ENCODE results near the gene SLC16A3.

Gene SLC16A3

DNA sequence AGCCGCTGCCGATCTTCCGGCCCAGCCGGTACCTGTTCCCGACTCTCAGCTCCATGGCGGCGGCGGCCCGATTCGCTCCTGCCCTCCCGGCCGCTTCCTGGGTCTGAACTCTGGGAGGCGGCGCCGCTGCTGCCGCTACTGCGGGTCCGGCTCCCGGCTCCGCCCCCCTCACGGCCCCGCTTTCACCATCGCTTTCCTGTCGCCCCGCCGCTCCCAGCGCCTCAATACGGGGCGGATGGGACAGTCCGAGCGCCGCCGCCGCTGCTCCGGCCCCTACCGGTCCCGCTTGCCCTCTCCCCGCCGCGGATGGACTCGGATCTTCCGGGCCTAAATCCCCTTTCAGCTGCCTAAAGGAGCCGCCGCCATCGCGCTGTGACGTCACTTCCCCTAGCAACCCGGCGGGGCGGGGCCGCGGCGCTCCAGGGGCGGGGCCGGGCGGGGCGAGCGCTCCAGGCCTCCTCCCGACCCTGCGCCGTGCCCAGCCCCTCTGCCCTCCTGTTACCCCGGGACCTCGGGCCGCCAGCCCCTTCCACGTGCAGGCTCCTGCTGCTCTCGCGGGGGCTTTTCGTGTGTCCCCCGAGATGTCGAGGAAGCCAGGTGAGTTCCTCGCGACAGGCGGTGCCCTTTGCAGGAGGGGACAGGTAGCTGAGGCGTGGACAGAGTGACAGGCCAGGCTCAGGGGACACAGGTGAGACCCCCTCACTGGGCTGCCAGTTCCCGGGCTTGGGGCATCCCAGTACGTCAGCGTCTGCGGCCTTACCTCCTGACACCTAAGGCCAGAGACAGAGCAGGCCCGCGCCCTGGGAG is 44.7 kb downstream of the SLC16A3 start, which contains the start of gene CSNK1D (continued):
- TF ChIP-seq, protein P1, sequence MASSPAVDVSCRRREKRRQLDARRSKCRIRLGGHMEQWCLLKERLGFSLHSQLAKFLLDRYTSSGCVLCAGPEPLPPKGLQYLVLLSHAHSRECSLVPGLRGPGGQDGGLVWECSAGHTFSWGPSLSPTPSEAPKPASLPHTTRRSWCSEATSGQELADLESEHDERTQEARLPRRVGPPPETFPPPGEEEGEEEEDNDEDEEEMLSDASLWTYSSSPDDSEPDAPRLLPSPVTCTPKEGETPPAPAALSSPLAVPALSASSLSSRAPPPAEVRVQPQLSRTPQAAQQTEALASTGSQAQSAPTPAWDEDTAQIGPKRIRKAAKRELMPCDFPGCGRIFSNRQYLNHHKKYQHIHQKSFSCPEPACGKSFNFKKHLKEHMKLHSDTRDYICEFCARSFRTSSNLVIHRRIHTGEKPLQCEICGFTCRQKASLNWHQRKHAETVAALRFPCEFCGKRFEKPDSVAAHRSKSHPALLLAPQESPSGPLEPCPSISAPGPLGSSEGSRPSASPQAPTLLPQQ (tag by site-specific recombination; IDR thresholded peaks at IDR 0.05): peak; percentile 80
- peak; percentile 81; the same call in 1 of the 2 replicates for TF ChIP-seq ZNF610 (tag by site-specific recombination; IDR thresholded peaks at IDR 0.05; ENCODE audit: borderline replicate concordance)
- no peak for TF ChIP-seq ZNF211 (tag by site-specific recombination; IDR thresholded peaks at IDR 0.05; ENCODE audit: low read depth)
- no peak for TF ChIP-seq ZSCAN16 (tag by site-specific recombination; IDR thresholded peaks at IDR 0.05)
- TF ChIP-seq, protein P2, sequence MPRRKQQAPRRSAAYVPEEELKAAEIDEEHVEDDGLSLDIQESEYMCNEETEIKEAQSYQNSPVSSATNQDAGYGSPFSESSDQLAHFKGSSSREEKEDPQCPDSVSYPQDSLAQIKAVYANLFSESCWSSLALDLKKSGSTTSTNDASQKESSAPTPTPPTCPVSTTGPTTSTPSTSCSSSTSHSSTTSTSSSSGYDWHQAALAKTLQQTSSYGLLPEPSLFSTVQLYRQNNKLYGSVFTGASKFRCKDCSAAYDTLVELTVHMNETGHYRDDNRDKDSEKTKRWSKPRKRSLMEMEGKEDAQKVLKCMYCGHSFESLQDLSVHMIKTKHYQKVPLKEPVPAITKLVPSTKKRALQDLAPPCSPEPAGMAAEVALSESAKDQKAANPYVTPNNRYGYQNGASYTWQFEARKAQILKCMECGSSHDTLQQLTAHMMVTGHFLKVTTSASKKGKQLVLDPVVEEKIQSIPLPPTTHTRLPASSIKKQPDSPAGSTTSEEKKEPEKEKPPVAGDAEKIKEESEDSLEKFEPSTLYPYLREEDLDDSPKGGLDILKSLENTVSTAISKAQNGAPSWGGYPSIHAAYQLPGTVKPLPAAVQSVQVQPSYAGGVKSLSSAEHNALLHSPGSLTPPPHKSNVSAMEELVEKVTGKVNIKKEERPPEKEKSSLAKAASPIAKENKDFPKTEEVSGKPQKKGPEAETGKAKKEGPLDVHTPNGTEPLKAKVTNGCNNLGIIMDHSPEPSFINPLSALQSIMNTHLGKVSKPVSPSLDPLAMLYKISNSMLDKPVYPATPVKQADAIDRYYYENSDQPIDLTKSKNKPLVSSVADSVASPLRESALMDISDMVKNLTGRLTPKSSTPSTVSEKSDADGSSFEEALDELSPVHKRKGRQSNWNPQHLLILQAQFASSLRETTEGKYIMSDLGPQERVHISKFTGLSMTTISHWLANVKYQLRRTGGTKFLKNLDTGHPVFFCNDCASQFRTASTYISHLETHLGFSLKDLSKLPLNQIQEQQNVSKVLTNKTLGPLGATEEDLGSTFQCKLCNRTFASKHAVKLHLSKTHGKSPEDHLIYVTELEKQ (tag by site-specific recombination; IDR thresholded peaks at IDR 0.05; ENCODE audit: borderline replicate concordance): no peak
- no peak for TF ChIP-seq ZNF350 (tag by site-specific recombination; IDR thresholded peaks at IDR 0.05)
- TF ChIP-seq ZNF169 (tag by site-specific recombination; IDR thresholded peaks at IDR 0.05): no peak
- no peak for TF ChIP-seq ZNF239 (tag by site-specific recombination; IDR thresholded peaks at IDR 0.05)
- TF ChIP-seq ZNF529 (tag by site-specific recombination; IDR thresholded peaks at IDR 0.05; ENCODE audit: insufficient replicate concordance): no peak
- 0 out of 2 replicates have a peak, but pooled peaks have one; percentile 28 for TF ChIP-seq ZNF664 (tag by site-specific recombination; IDR thresholded peaks at IDR 0.05)
- TF ChIP-seq ZSCAN23 (tag by site-specific recombination; IDR thresholded peaks at IDR 0.05): no peak; the same call in 1 of the 2 replicates
- TF ChIP-seq ZNF658 (tag by site-specific recombination; IDR thresholded peaks at IDR 0.05): no peak
- TF ChIP-seq ZNF548 (tag by site-specific recombination; IDR thresholded peaks at IDR 0.05): no peak
- TF ChIP-seq ZNF76 (tag by site-specific recombination; IDR thresholded peaks at IDR 0.05; ENCODE audit: borderline replicate concordance, low read depth): peak; percentile 86
- peak; percentile 39; the same call in 1 of the 2 replicates for TF ChIP-seq ZFHX2 (tag by site-specific recombination; conservative IDR thresholded peaks at IDR 0.05)
- TF ChIP-seq ZNF155 (tag by site-specific recombination; IDR thresholded peaks at IDR 0.05): no peak
- TF ChIP-seq TCF7L2 (IDR thresholded peaks at IDR 0.05; ENCODE audit: borderline replicate concordance, low read depth, low read length): no peak
- no peak for TF ChIP-seq ZNF19 (tag by site-specific recombination; IDR thresholded peaks at IDR 0.05; ENCODE audit: low read depth)
- TF ChIP-seq ZNF555 (tag by site-specific recombination; conservative IDR thresholded peaks at IDR 0.05): no peak
- peak; percentile 76 for TF ChIP-seq GLIS1 (tag by site-specific recombination; IDR thresholded peaks at IDR 0.05)
- TF ChIP-seq, protein P3, sequence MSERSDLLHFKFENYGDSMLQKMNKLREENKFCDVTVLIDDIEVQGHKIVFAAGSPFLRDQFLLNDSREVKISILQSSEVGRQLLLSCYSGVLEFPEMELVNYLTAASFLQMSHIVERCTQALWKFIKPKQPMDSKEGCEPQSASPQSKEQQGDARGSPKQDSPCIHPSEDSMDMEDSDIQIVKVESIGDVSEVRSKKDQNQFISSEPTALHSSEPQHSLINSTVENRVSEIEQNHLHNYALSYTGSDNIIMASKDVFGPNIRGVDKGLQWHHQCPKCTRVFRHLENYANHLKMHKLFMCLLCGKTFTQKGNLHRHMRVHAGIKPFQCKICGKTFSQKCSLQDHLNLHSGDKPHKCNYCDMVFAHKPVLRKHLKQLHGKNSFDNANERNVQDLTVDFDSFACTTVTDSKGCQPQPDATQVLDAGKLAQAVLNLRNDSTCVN (tag by site-specific recombination; optimal IDR thresholded peaks at IDR 0.05): peak; percentile 55
- TF ChIP-seq WT1 (tag by site-specific recombination; IDR thresholded peaks at IDR 0.05): peak; percentile 63; the same call in 1 of the 2 replicates
- peak; percentile 41; the same call in 1 of the 2 replicates for TF ChIP-seq ZNF785 (tag by site-specific recombination; IDR thresholded peaks at IDR 0.05)
- peak; percentile 24; the same call in 1 of the 2 replicates for TF ChIP-seq IKZF3 (tag by site-specific recombination; IDR thresholded peaks at IDR 0.05)
- peak; percentile 28; the same call in 1 of the 2 replicates for TF ChIP-seq ZNF121 (tag by site-specific recombination; IDR thresholded peaks at IDR 0.05)
- TF ChIP-seq ZNF132 (tag by site-specific recombination; IDR thresholded peaks at IDR 0.05; ENCODE audit: borderline replicate concordance): no peak
- TF ChIP-seq, protein P4, sequence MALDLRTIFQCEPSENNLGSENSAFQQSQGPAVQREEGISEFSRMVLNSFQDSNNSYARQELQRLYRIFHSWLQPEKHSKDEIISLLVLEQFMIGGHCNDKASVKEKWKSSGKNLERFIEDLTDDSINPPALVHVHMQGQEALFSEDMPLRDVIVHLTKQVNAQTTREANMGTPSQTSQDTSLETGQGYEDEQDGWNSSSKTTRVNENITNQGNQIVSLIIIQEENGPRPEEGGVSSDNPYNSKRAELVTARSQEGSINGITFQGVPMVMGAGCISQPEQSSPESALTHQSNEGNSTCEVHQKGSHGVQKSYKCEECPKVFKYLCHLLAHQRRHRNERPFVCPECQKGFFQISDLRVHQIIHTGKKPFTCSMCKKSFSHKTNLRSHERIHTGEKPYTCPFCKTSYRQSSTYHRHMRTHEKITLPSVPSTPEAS (tag by site-specific recombination; IDR thresholded peaks at IDR 0.05): peak; percentile 54; the same call in 1 of the 2 replicates
- TF ChIP-seq KLF9 (tag by site-specific recombination; IDR thresholded peaks at IDR 0.05; ENCODE audit: low read depth): peak; percentile 98
- TF ChIP-seq ZNF202 (tag by site-specific recombination; IDR thresholded peaks at IDR 0.05; ENCODE audit: borderline replicate concordance): no peak
- no peak for TF ChIP-seq ZNF311 (tag by site-specific recombination; IDR thresholded peaks at IDR 0.05; ENCODE audit: borderline replicate concordance)
- TF ChIP-seq ZNF510 (tag by site-specific recombination; IDR thresholded peaks at IDR 0.05; ENCODE audit: insufficient replicate concordance): no peak
- no peak for TF ChIP-seq ZNF23 (tag by site-specific recombination; IDR thresholded peaks at IDR 0.05; ENCODE audit: borderline replicate concordance)
- no peak; the same call in 1 of the 2 replicates for TF ChIP-seq KLF10 (tag by site-specific recombination; IDR thresholded peaks at IDR 0.05)

Measured in HEK293 (cell line).